ENCODE data around the gene CDH23.

Gene CDH23

GRCh38 chr10:71722849-71723248 is 326.1 kb downstream of the CDH23 start:
- H3K4me1 ChIP-seq (ENCODE audit: control insufficient read depth in 1 of 2, insufficient read depth in 1 of 2, low read depth in 1 of 2, low read length in 1 of 2): peaks cover 28 to 36% of the 10 kb centered on the region in 2 experiments
- H3K9me3 ChIP-seq: no peaks in the 10 kb centered on the region
- no peaks in the 10 kb centered on the region for H3K27me3 ChIP-seq
- no peak overlapping the region for H3K4me3 ChIP-seq (ENCODE audit: low read depth in 1 of 2, low read length in 1 of 2)
- no peak overlapping the region for H3K27ac ChIP-seq
- no peak for TF ChIP-seq CTCF (IDR thresholded peaks at IDR 0.05)
- no peaks in the 10 kb centered on the region for H3K36me3 ChIP-seq

GRCh38 chr10:71723311-71723710 is 326.6 kb downstream of the CDH23 start:
- Histone ChIP-seq H3K36me3 (no peaks in the 10 kb centered on the region), H3K27ac (no peak overlapping the region), H3K9me3 (no peaks in the 10 kb centered on the region), H3K4me3 (ENCODE audit: low read depth in 1 of 2, low read length in 1 of 2) (no peak overlapping the region), H3K4me1 (ENCODE audit: control insufficient read depth in 1 of 2, insufficient read depth in 1 of 2, low read depth in 1 of 2, low read length in 1 of 2) (peaks cover 33 to 40% of the 10 kb centered on the region in 2 experiments), H3K27me3 (no peaks in the 10 kb centered on the region)
- TF ChIP-seq CTCF (IDR thresholded peaks at IDR 0.05): no peak

- peak overlapping the region; percentile 100 for H3K27ac ChIP-seq
- H3K36me3 ChIP-seq: no peaks in the 10 kb centered on the region
- no peaks in the 10 kb centered on the region for H3K9me3 ChIP-seq
- H3K27me3 ChIP-seq: no peaks in the 10 kb centered on the region
- no peak overlapping the region for H3K4me3 ChIP-seq (ENCODE audit: low read depth in 1 of 2, low read length in 1 of 2)
- TF ChIP-seq CTCF (IDR thresholded peaks at IDR 0.05): no peak
- peaks cover 45 to 50% of the 10 kb centered on the region in 2 experiments for H3K4me1 ChIP-seq (ENCODE audit: control insufficient read depth in 1 of 2, insufficient read depth in 1 of 2, low read depth in 1 of 2, low read length in 1 of 2)
These were observed 327.8 kb downstream of the CDH23 start for GRCh38 chr10:71724539-71724938.

- Histone ChIP-seq H3K36me3 (no peaks in the 10 kb centered on the region), H3K4me3 (ENCODE audit: low read depth in 1 of 2, low read length in 1 of 2) (peak overlapping the region in 1 of 2 experiments; percentile 54), H3K4me1 (ENCODE audit: control insufficient read depth in 1 of 2, insufficient read depth in 1 of 2, low read depth in 1 of 2, low read length in 1 of 2) (peaks cover 52 to 55% of the 10 kb centered on the region in 2 experiments), H3K27me3 (no peaks in the 10 kb centered on the region), H3K27ac (peak overlapping the region; percentile 100), H3K9me3 (no peaks in the 10 kb centered on the region)
- no peak for TF ChIP-seq CTCF (IDR thresholded peaks at IDR 0.05)
These were observed 328.5 kb downstream of the CDH23 start for GRCh38 chr10:71725249-71725648.

GRCh38 chr10:71725998-71726579 is 329.4 kb downstream of the CDH23 start:
- Histone ChIP-seq H3K36me3 (no peaks in the 10 kb centered on the region), H3K4me3 (ENCODE audit: low read depth in 1 of 2, low read length in 1 of 2) (peak overlapping the region; percentile 40 to 54), H3K9me3 (no peaks in the 10 kb centered on the region), H3K27me3 (no peaks in the 10 kb centered on the region), H3K4me1 (ENCODE audit: control insufficient read depth in 1 of 2, insufficient read depth in 1 of 2, low read depth in 1 of 2, low read length in 1 of 2) (peaks cover 61 to 62% of the 10 kb centered on the region in 2 experiments), H3K27ac (peak overlapping the region; percentile 100)
- TF ChIP-seq CTCF (IDR thresholded peaks at IDR 0.05): peak; percentile 76

All from neutrophil (primary cell).